HEK293 (cell line): ENCODE data around the gene PGBD5.

Source experiments
- CTCF ChIA-PET: fragments of 350-600 bp; formaldehyde crosslinking; extraction: SDS; loops from one replicate; lab custom pipeline; 2021; ENCODE audit warnings: antibody characterized with exemption; lab: Yijun Ruan, JAX
- POLR2A ChIA-PET: fragments of 300-600 bp; formaldehyde crosslinking; extraction: SDS; loops from one replicate; lab custom pipeline; 2020; ENCODE audit warnings: antibody characterized with exemption, inconsistent platforms; lab: Yijun Ruan, JAX
- H3K27ac ChIP-seq: fragments of 200-500 bp; sonication (Bioruptor generic); 2 replicates; pipeline ENCODE4 v1.5.1; 2014; ENCODE audit warnings: low read depth, low read length, control low read depth, inconsistent platforms; ENCODE audit errors: extremely low read depth
- H3K36me3 ChIP-seq, 2 experiments: fragments of 200-500 bp in 1 of 2; sonication (Bioruptor generic) in 1 of 2; 1 replicate in 1 of 2; 2 replicates in 1 of 2; pipeline ENCODE4 v1.5.1; 2014 to 2017; ENCODE audit warnings: inconsistent platforms in 2 of 2, low read length in 2 of 2; ENCODE audit not compliant: control insufficient read depth in 2 of 2, insufficient read depth in 1 of 2
- H3K4me1 ChIP-seq: fragments of 200-500 bp; sonication (Bioruptor generic); 2 replicates; pipeline ENCODE4 v1.5.1; 2014; ENCODE audit warnings: mild to moderate bottlenecking, low read length, inconsistent platforms; ENCODE audit not compliant: control insufficient read depth, insufficient read depth
- H3K4me3 ChIP-seq: 2 replicates; pipeline ENCODE4 v1.5.1; 2011; ENCODE audit warnings: low read depth, mild to moderate bottlenecking, control low read depth, low read length, moderate library complexity
- H3K9me3 ChIP-seq: fragments of 200-500 bp; sonication (Bioruptor generic); 2 replicates; pipeline ENCODE4 v1.5.1; 2014; ENCODE audit warnings: low read depth, low read length, inconsistent platforms; ENCODE audit not compliant: control insufficient read depth, insufficient read depth
- BCL11B ChIP-seq: fragments of 450-650 bp; formaldehyde crosslinking; IDR thresholded peaks from 2 replicates; pipeline ENCODE4 v1.5.1; 2016; ENCODE audit warnings: low read depth, missing biosample characterization, missing genetic modification characterization
- EGR2 ChIP-seq: fragments of 450-650 bp; formaldehyde crosslinking; IDR thresholded peaks from 2 replicates; pipeline ENCODE4 v1.5.1; 2016; ENCODE audit warnings: low read depth, missing biosample characterization, missing genetic modification characterization
- FEZF1 ChIP-seq: fragments of 450-650 bp; formaldehyde crosslinking; IDR thresholded peaks from 2 replicates; pipeline ENCODE4 v1.5.1; 2016; ENCODE audit warnings: missing biosample characterization, missing genetic modification characterization
- KLF9 ChIP-seq: fragments of 450-650 bp; formaldehyde crosslinking; IDR thresholded peaks from 2 replicates; pipeline ENCODE4 v1.5.1; 2016; ENCODE audit warnings: missing biosample characterization, missing genetic modification characterization, low read depth
- MYNN ChIP-seq: fragments of 450-650 bp; formaldehyde crosslinking; IDR thresholded peaks from 2 replicates; pipeline ENCODE4 v1.5.1; 2016; ENCODE audit warnings: missing biosample characterization, missing genetic modification characterization, borderline replicate concordance
- PATZ1 ChIP-seq: fragments of 450-650 bp; formaldehyde crosslinking; IDR thresholded peaks from 2 replicates; pipeline ENCODE4 v1.5.1; 2016; ENCODE audit warnings: missing biosample characterization, missing genetic modification characterization
- PRDM1 ChIP-seq: fragments of 450-650 bp; formaldehyde crosslinking; IDR thresholded peaks from 2 replicates; pipeline ENCODE4; 2016; ENCODE audit warnings: missing biosample characterization, missing genetic modification characterization
- SCRT2 ChIP-seq: fragments of 450-650 bp; formaldehyde crosslinking; IDR thresholded peaks from 2 replicates; pipeline ENCODE4 v1.5.1; 2016; ENCODE audit warnings: missing biosample characterization, missing genetic modification characterization
- ZBTB26 ChIP-seq: fragments of 450-650 bp; formaldehyde crosslinking; optimal IDR thresholded peaks from 2 replicates; pipeline ENCODE3; 2016; ENCODE audit warnings: missing biosample characterization, mild to moderate bottlenecking, missing genetic modification characterization
- ZFP37 ChIP-seq: fragments of 450-650 bp; formaldehyde crosslinking; IDR thresholded peaks from 2 replicates; pipeline ENCODE4 v1.5.1; 2016; ENCODE audit warnings: missing biosample characterization, missing genetic modification characterization
- ZIC2 ChIP-seq: fragments of 450-650 bp; formaldehyde crosslinking; IDR thresholded peaks from 2 replicates; pipeline ENCODE4 v1.5.1; 2016; ENCODE audit warnings: missing biosample characterization, missing genetic modification characterization
- ZNF132 ChIP-seq: fragments of 450-650 bp; formaldehyde crosslinking; IDR thresholded peaks from 2 replicates; pipeline ENCODE4 v1.5.1; 2017; ENCODE audit warnings: missing biosample characterization, missing genetic modification characterization, borderline replicate concordance
- ZNF157 ChIP-seq: fragments of 450-650 bp; formaldehyde crosslinking; IDR thresholded peaks from 2 replicates; pipeline ENCODE4 v1.5.1; 2016; ENCODE audit warnings: missing biosample characterization, missing genetic modification characterization
- ZNF248 ChIP-seq: fragments of 450-650 bp; formaldehyde crosslinking; IDR thresholded peaks from 2 replicates; pipeline ENCODE4 v1.5.1; 2017; ENCODE audit warnings: missing biosample characterization, missing genetic modification characterization
- ZNF341 ChIP-seq: fragments of 450-650 bp; formaldehyde crosslinking; IDR thresholded peaks from 2 replicates; pipeline ENCODE4; 2016; ENCODE audit warnings: low read depth, missing biosample characterization, missing genetic modification characterization
- ZNF354C ChIP-seq: fragments of 450-650 bp; formaldehyde crosslinking; IDR thresholded peaks from 2 replicates; pipeline ENCODE4 v1.5.1; 2016; ENCODE audit warnings: missing biosample characterization, missing genetic modification characterization, low read depth, borderline replicate concordance
- ZNF510 ChIP-seq: fragments of 450-650 bp; formaldehyde crosslinking; IDR thresholded peaks from 2 replicates; pipeline ENCODE4 v1.5.1; 2018; ENCODE audit warnings: mild to moderate bottlenecking, missing genetic modification characterization, missing biosample characterization; ENCODE audit not compliant: insufficient replicate concordance
- ZNF629 ChIP-seq: fragments of 450-650 bp; formaldehyde crosslinking; IDR thresholded peaks from 2 replicates; pipeline ENCODE4 v1.5.1; 2017; ENCODE audit warnings: missing biosample characterization, missing genetic modification characterization
- ZNF76 ChIP-seq: fragments of 450-650 bp; formaldehyde crosslinking; IDR thresholded peaks from 2 replicates; pipeline ENCODE4; 2016; ENCODE audit warnings: low read depth, missing biosample characterization, missing genetic modification characterization, borderline replicate concordance
- ZNF768 ChIP-seq: fragments of 450-650 bp; formaldehyde crosslinking; IDR thresholded peaks from 2 replicates; pipeline ENCODE4 v1.5.1; 2018; ENCODE audit warnings: missing biosample characterization, mild to moderate bottlenecking, missing genetic modification characterization
- TF ChIP-seq, protein P1 (sequence below): fragments of 450-650 bp; formaldehyde crosslinking; IDR thresholded peaks from 2 replicates; pipeline ENCODE4 v1.5.1; 2017; ENCODE audit warnings: missing biosample characterization, missing genetic modification characterization

The PGBD5 gene

DNA sequence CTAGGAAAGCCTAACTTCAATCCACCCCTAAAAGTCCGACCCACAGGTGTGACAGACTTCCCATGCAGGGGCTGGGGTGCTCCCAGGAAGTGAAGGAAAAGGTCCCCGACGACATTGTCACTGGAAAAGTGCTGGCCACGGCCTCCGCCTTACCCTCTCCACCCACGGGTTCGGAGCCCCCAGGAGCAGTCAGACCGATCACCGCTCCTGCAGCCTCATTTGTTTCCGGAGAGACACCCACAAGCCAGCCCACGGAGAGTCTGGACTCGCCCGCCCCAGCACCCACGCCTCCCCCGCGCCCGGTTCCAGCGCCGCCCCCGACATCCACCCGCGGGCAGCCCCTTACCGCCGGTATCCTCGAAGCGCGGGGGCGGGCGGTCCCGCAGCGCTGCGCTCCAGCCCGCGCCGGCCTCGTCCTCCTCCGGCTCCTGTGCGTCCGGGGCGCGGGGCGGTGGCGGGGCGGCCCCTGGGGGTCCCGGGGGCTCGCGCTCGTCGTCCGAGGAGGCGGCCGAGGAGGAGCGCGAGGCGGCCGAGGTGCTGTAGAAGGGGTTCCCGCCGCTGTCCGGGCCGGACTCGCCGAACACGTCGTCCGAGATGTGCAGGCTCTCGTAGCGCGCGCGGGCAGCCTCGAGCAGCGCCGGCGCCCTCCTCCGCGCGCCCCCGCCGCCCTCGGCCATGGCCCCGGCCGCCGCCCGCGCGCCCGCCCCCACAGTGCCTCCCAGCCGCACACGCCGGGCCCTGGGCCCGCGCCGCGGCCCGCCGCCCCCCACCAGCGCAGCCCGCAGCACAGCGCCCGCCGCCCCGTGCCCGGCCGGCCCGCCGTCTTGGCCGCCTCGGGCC is 660 bp downstream of the PGBD5 start (continued):
- TF ChIP-seq, protein P1, sequence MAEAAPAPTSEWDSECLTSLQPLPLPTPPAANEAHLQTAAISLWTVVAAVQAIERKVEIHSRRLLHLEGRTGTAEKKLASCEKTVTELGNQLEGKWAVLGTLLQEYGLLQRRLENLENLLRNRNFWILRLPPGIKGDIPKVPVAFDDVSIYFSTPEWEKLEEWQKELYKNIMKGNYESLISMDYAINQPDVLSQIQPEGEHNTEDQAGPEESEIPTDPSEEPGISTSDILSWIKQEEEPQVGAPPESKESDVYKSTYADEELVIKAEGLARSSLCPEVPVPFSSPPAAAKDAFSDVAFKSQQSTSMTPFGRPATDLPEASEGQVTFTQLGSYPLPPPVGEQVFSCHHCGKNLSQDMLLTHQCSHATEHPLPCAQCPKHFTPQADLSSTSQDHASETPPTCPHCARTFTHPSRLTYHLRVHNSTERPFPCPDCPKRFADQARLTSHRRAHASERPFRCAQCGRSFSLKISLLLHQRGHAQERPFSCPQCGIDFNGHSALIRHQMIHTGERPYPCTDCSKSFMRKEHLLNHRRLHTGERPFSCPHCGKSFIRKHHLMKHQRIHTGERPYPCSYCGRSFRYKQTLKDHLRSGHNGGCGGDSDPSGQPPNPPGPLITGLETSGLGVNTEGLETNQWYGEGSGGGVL (tag by site-specific recombination): peak; percentile 33; the same call in 1 of the 2 replicates
- TF ChIP-seq SCRT2 (tag by site-specific recombination): peak; percentile 64; the same call in 1 of the 2 replicates
- peak; percentile 69 for TF ChIP-seq ZBTB26 (tag by site-specific recombination)

DNA sequence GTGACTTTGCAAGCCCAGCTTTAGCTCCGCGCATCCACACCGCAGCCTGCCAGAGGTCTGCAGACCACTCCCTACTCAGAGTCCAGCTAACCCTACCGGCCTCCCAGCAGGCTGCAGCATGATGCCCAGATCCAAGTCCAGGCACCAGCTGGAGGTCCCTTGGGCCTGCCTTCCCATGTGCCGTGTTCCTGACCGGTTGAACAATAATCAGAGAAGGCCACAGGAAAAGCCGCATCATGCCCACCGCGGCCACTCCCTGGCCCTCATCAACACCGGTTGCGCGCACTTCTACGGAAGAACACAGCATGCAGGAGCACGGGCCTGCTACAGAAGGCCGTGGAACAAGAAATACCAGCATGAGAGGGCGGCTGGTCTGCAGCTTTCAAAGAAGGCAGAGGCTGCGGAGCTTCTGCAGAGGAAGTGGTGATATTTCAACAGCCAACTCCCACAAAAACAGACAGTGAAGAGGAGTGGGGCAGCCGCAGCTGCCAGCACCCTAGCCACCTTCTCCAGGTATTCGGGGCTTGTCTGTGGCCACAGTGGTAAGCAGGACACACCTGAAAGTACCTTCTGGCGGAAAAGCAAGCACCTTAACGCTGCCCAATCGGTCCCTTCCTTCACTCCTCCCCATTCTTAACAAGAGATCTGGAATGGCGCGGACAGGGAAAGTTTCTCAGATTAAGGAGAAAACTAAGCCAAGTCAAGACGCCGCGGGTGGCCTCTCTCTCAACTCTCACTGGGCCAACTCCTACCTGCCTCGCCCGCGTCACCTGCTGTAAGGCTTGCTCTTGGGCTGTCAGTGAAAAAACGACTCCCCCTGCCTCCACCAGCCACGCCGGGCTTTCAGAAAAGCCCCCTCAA is 1.5 kb downstream of the PGBD5 start:
- CTCF ChIA-PET: no interaction called here
- H3K36me3 ChIP-seq: no peaks in the 10 kb centered on the region
- peak overlapping the region; percentile 48 for H3K4me3 ChIP-seq
- POLR2A ChIA-PET: no interaction called here
- H3K9me3 ChIP-seq: no peaks in the 10 kb centered on the region
- TF ChIP-seq ZNF248 (tag by site-specific recombination): no peak
- peak; percentile 95 for TF ChIP-seq PRDM1 (tag by site-specific recombination)
- TF ChIP-seq PATZ1 (tag by site-specific recombination): no peak
- TF ChIP-seq ZNF629 (tag by site-specific recombination): no peak
- no peak for TF ChIP-seq ZNF132
- no peak for TF ChIP-seq KLF9 (tag by site-specific recombination)
- no peak for TF ChIP-seq ZFP37
- TF ChIP-seq ZNF341: peak; percentile 67
- TF ChIP-seq ZNF354C: no peak
- no peak for TF ChIP-seq ZNF510 (tag by site-specific recombination)
- TF ChIP-seq ZIC2 (tag by site-specific recombination): peak; percentile 7; the same call in 1 of the 2 replicates
- 0 out of 2 replicates have a peak, but pooled peaks have one; percentile 17 for TF ChIP-seq EGR2 (tag by site-specific recombination)
- H3K27ac ChIP-seq: no peak overlapping the region
- no peaks in the 10 kb centered on the region; the same call in 1 of the 2 replicates for H3K4me1 ChIP-seq

DNA sequence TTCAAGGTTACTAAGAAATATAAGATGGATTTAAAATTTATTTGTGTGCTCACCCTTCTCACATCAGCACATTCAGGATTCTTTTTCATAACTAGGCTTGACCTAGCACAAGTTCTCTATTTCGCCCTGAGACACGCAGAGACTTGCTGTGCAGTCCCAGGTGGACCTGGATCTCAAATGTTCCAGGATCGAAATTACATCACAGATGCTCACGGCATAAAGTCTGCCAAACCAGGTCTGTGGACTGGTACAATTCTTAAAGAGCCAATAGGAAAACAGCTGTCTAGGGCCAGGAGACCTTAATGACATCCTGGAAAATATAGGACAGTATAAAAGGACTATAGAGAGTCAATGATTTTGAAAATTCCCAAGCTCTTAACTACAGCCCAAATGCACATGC is 2.2 kb downstream of the PGBD5 start:
- no peaks in the 10 kb centered on the region; the same call in 1 of the 2 replicates for H3K4me1 ChIP-seq
- CTCF ChIA-PET: no interaction called here

More for the DNA sequence above, 2.2 kb downstream of the PGBD5 start:
- H3K36me3 ChIP-seq: no peaks in the 10 kb centered on the region
- POLR2A ChIA-PET: no interaction called here
- H3K9me3 ChIP-seq: no peaks in the 10 kb centered on the region
- H3K4me3 ChIP-seq: no peak overlapping the region
- H3K27ac ChIP-seq: no peak overlapping the region
- TF ChIP-seq BCL11B (tag by site-specific recombination) (no peak), PATZ1 (tag by site-specific recombination) (no peak), ZNF157 (no peak), ZNF76 (tag by site-specific recombination) (no peak), MYNN (no peak), ZNF768 (tag by site-specific recombination) (no peak), FEZF1 (tag by site-specific recombination) (no peak)
